Heart left ventricle (tissue), 16 donors: ENCODE data around the gene PRSS36. TPM values are rescaled to one million over a fixed set of nuclear protein-coding genes. Genes with fewer than 3 reads are reported as not detected.
"Not testable (repeated sequence)": the region's sequence is repeated elsewhere in the genome, so short reads cannot be mapped to it uniquely, and the experiment has no call there.

Source experiments
- ATAC-seq, 4 donors: fragments of 200-7000 bp; cut with Tn5 transposase; one replicate each; pipeline ENCODE4 v1.9.1; 2020 to 2022; ENCODE audit warnings: moderate library complexity in 4 of 4, mild to moderate bottlenecking in 3 of 4, moderate number of reproducible peaks in 1 of 4
- DNase-seq, 5 donors: peaks; one replicate each; pipeline ENCODE4 v3.0.0-alpha.2; 2020
- H3K27ac ChIP-seq, 12 donors: fragments of 200-600 bp; sonication (generic) in 4 of 12; one replicate each; pipeline versions ENCODE4 v1.5.0 to v1.8.0; 2016 to 2022; ENCODE audit warnings: mild to moderate bottlenecking in 2 of 12
- H3K27me3 ChIP-seq, 9 donors: fragments of 200-600 bp; sonication (generic) in 2 of 9; one replicate each; pipeline versions ENCODE4 v1.5.1 to v1.8.0; 2016 to 2022; ENCODE audit warnings: mild to moderate bottlenecking in 3 of 9
- H3K36me3 ChIP-seq, 9 donors: fragments of 200-600 bp; sonication (generic) in 2 of 9; one replicate each; pipeline versions ENCODE4 v1.5.0 to v1.8.0; 2018 to 2022; ENCODE audit warnings: mild to moderate bottlenecking in 2 of 9
- H3K4me1 ChIP-seq, 12 donors: fragments of 200-600 bp; sonication (generic) in 4 of 12; one replicate each; pipeline versions ENCODE4 v1.5.0 to v1.8.0; 2016 to 2022; ENCODE audit warnings: mild to moderate bottlenecking in 3 of 12
- H3K4me3 ChIP-seq, 12 donors: fragments of 200-600 bp; sonication (generic) in 4 of 12; one replicate each; pipeline versions ENCODE4 v1.5.0 to v1.8.0; 2017 to 2022; ENCODE audit warnings: mild to moderate bottlenecking in 9 of 12, moderate library complexity in 4 of 12
- H3K9me3 ChIP-seq, 12 donors: fragments of 200-600 bp; sonication (generic) in 4 of 12; one replicate each; pipeline versions ENCODE4 v1.5.0 to v1.8.0; 2016 to 2022; ENCODE audit warnings: mild to moderate bottlenecking in 1 of 12
- POLR2A ChIP-seq, 2 donors: fragments of 450-650 bp; IDR thresholded peaks; one replicate each; pipeline ENCODE4 v1.6.1; 2017; ENCODE audit warnings: antibody characterized with exemption in 2 of 2, mild to moderate bottlenecking in 2 of 2, moderate library complexity in 2 of 2
- WGBS, 4 donors: extraction: QIAGEN DNeasy Blood & Tissue Kit in 2 of 4; methylation state at CpG; one replicate each; pipeline versions ENCODE4 v1.1.5 to v1.1.7; 2013 to 2018; 5-methylcytosine and 5-hydroxymethylcytosine counted together
- intact Hi-C, 10 donors: fragments of 100-400 bp; cut with DNase I; formaldehyde crosslinking; loops; one replicate each; pipeline versions ENCODE4 v1.11.1 to v1.14.2; 2022
- polyA plus RNA-seq, 2 donors: library from polyadenylated mRNA; stranded (reverse); fragments of 200-250 nt; gene quantifications; one replicate each; pipeline ENCODE4 v1.2.3, GENCODE V29; 2013
- total RNA-seq, 9 donors: library from RNA; depleted of rRNA in 2 of 9; stranded (reverse); fragments of >200 nt in 2 of 9; fragmentation: NEBNext Ultra II Directional in 3 of 9; extraction: Animal tissue kit (Norgen Biotek cat#: 25700) in 3 of 9; gene quantifications; one replicate each; pipeline versions ENCODE4 v1.1.0 to v1.2.4, GENCODE V29; 2016 to 2023
- TF ChIP-seq, protein P1 (sequence below), 12 donors: fragments of 200-600 bp; sonication (generic) in 4 of 12; IDR thresholded peaks; one replicate each; pipeline versions ENCODE4 v1.5.0 to v1.8.0; 2018 to 2022; ENCODE audit warnings: antibody characterized with exemption in 12 of 12, mild to moderate bottlenecking in 5 of 12
- donor health status: ischemic (EF 13 %, LVEDD 7.1; RV severe dilation, severe dysfunction).
- donor health status: healthy with polysubstance abuse.
- donor health status: DM: no; HTN: yes; CAD: no.
- donor health status: DM: no; HTN: no; CAD: no.
- donor health status: ischemic (EF 25% LVEDD 6.9; RV normal size, moderate dysfunction).
- donor health status: ischemic (EF 25% LVEDD 5.7; RV mildly dilated, moderate dysfunction).
- donor health status: healthy.
- donor health status: DM: yes; HTN: yes; CAD: no.
- donor health status: ischemic (EF 35%, LVEDD 5.7; RV mildly dilated, moderate dysfunction).
- donor health status: nonischemic (EF 11% LVEDD 7.7; RV severe dilation, severe dysfunction).
- donor health status: DM: yes; HTN: yes; CAD: no.
- donor health status: PGD.
- donor health status: ischemic (EF 29% LVEDD 5.4; RV normal size, mild dysfunction).
- donor health status: nonischemic (EF 23%, LVEDD 6.1; RV moderate dilation, normal function).

Gene PRSS36
- total and polyA plus RNA-seq, 11 donors = 0.35 to 5.1 (median 1.2) TPM

DNA sequence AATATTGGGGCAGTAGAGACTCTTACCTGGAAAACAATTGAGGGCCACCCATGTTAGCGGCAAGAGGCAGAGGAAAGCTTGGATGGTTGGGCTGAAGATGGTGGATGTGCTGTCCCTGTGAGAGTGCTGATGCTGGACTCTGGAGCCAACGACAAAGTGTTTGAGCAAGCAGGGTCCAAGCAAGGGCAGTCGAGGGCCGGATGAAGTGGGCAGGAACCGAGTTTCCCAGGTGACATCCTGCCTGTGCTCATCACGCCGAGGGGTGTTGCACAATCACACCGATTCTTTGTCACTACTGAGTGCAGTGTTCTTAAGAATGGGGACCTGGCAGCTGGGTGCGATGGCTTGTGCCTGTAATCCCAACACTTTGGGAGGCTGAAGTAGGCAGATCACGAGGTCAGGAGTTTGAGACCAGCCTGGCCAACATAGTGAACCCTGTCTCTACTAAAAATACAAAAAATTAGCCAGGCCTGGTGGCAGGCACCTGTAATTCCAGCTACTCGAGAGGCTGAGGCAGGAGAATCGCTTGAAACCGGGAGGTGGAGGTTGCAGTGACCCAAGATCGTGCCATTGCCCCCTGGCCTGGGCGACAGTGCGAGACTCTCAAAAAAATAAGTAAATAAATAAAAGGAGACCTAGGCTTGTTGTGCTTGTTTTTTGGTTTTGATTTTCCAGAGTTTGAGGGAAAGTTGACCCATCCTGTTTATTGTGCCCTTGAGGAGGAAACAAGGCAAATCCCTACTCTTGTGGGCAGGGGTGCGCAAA is 46.6 kb upstream of the PRSS36 start:
- Histone ChIP-seq H3K9me3 (no peaks in the 10 kb centered on the region), H3K27ac (no peak overlapping the region), H3K4me3 (no peak overlapping the region), H3K4me1 (peaks cover 0 to 34% (median 3%) of the 10 kb centered on the region in 12 donors), H3K27me3 (no peaks in the 10 kb centered on the region), H3K36me3 (peaks cover 0 to 90% (median 69%) of the 10 kb centered on the region in 9 donors)
- 86 to 88% (median 86%) methylated on average over 17 of the region's 17 CpGs for WGBS, 4 donors
- TF ChIP-seq, protein P1, sequence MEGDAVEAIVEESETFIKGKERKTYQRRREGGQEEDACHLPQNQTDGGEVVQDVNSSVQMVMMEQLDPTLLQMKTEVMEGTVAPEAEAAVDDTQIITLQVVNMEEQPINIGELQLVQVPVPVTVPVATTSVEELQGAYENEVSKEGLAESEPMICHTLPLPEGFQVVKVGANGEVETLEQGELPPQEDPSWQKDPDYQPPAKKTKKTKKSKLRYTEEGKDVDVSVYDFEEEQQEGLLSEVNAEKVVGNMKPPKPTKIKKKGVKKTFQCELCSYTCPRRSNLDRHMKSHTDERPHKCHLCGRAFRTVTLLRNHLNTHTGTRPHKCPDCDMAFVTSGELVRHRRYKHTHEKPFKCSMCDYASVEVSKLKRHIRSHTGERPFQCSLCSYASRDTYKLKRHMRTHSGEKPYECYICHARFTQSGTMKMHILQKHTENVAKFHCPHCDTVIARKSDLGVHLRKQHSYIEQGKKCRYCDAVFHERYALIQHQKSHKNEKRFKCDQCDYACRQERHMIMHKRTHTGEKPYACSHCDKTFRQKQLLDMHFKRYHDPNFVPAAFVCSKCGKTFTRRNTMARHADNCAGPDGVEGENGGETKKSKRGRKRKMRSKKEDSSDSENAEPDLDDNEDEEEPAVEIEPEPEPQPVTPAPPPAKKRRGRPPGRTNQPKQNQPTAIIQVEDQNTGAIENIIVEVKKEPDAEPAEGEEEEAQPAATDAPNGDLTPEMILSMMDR (IDR thresholded peaks at IDR 0.05) = no peak
- TF ChIP-seq POLR2A (IDR thresholded peaks at IDR 0.05) = no peak
- ATAC-seq (no peak), DNase-seq (no peak)
- intact Hi-C loops = loop anchor here in 1 of 10 donors (10.0 kb wide), 1 partner anchor 228 kb away; the partner anchor contains the start of gene COX6A2

DNA sequence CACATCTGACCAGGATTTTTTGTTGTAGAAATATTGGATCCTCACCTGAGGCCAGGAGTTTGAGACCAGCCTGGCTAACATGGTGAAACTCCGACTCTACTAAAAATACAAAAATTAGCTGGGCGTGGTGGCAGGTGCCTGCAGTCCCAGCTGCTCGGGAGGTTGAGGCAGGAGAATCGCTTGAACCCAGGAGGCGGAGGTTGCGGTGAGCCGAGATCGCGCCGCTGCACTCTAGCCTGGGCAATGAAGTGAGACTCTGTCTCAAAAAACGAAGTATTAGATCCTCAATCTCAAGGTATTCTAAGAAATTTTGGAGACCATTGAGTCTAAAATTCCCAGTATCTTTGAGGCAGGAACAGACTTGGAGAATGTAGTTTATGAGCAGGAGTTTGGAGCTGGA is 46.0 kb upstream of the PRSS36 start:
- ATAC-seq = not testable (repeated sequence)
- intact Hi-C loops = loop anchor here in 1 of 10 donors (10.0 kb wide), 1 partner anchor 229 kb away; the partner anchor contains the start of gene COX6A2

DNA sequence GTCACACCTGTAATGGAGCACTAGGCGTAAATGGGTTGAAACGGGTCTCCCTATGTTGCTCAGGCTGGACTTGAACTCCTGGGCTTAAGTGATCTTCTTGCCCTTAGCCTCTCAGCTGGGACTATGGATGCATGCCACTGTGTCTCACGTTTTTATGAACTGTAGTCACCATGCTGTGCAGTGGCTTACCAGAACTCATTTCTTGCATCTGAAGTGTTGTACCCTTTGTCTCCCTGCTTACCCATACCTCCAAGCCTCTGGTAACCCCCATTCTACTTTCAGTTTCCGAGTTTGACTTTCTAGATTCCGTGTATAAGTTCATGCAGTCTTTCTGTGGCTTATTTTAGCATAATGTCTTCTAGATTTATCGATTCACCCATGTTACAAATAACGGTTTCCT is 45.0 kb upstream of the PRSS36 start:
- no peak overlapping the region for H3K27ac ChIP-seq
- 82 to 89% (median 87%) methylated on average over 7 of the region's 7 CpGs for WGBS, 4 donors
- H3K4me3 ChIP-seq = no peak overlapping the region
- no peaks in the 10 kb centered on the region for H3K27me3 ChIP-seq
- intact Hi-C loops = loop anchor here in 1 of 10 donors (10.0 kb wide), 1 partner anchor 230 kb away; the partner anchor contains the start of gene COX6A2
- peaks cover 0 to 18% (median 0%) of the 10 kb centered on the region in 12 donors for H3K4me1 ChIP-seq
- H3K36me3 ChIP-seq = peaks cover 5 to 96% (median 84%) of the 10 kb centered on the region in 9 donors
- H3K9me3 ChIP-seq = no peaks in the 10 kb centered on the region
- DNase-seq = no peak
- no peak for ATAC-seq
- TF ChIP-seq, protein P1 (IDR thresholded peaks at IDR 0.05) = no peak
- TF ChIP-seq POLR2A (IDR thresholded peaks at IDR 0.05) = no peak

More for the DNA sequence above, 46.0 kb upstream of the PRSS36 start:
- not testable (repeated sequence) for DNase-seq, H3K27ac ChIP-seq, H3K4me3 ChIP-seq, H3K9me3 ChIP-seq, H3K27me3 ChIP-seq
- Histone ChIP-seq H3K36me3 (peaks cover 0 to 92% (median 75%) of the 10 kb centered on the region in 9 donors), H3K4me1 (peaks cover 0 to 27% (median 0%) of the 10 kb centered on the region in 12 donors)
- WGBS, 4 donors = 95 to 97% (median 96%) methylated on average over 11 of the region's 11 CpGs

DNA sequence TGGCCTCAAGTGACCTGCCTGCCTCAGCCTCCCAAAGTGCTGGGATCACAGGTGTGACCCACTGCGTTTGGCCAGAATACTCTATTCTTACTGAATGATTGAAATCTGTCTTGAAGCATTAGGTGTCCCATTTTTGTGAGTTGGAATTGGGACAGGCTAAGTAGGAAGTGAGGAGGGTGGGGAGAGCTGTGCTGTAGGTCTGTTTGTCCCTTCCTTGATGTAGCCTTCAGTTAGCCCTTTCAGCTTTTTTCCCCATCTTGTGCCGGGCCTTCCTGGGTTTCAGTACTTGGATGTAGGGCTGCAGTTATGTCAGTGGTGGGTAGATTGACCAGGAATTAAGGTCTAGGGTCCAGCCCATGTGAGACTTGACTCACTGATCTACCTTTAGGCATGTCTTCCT is 44.0 kb upstream of the PRSS36 start:
- Histone ChIP-seq H3K27ac (no peak overlapping the region), H3K36me3 (peaks cover 7 to 96% (median 86%) of the 10 kb centered on the region in 9 donors), H3K9me3 (no peaks in the 10 kb centered on the region), H3K4me3 (no peak overlapping the region), H3K4me1 (peaks cover 0 to 13% (median 0%) of the 10 kb centered on the region in 12 donors), H3K27me3 (no peaks in the 10 kb centered on the region)
- DNase-seq (no peak), ATAC-seq (no peak)
- 89 to 94% (median 91%) methylated on average over 2 of the region's 2 CpGs for WGBS, 4 donors
- TF ChIP-seq POLR2A (IDR thresholded peaks at IDR 0.05) = no peak
- TF ChIP-seq, protein P1 (IDR thresholded peaks at IDR 0.05) = no peak
- intact Hi-C loops = loop anchor here in 1 of 10 donors (10.0 kb wide), 1 partner anchor 231 kb away; the partner anchor contains the start of gene COX6A2
